Stimulated activated CD4-positive, alpha-beta T cell treated with anti-CD3 and anti-CD28 coated beads, Interleukin-1b, Interleukin-23, amount 100 ng/mL, for 4 hours (primary cell): ENCODE data around the gene ZBTB49.
"Not testable (repeated sequence)": the region's sequence is repeated elsewhere in the genome, so short reads cannot be mapped to it uniquely, and the experiment has no call there.

Source experiments
- DNase-seq, 2 donors: peaks; one replicate each; pipeline ENCODE4 v3.0.0-alpha.2; 2020; ENCODE audit warnings: low read depth in 2 of 2

Gene ZBTB49

GRCh38 chr4:4326166-4326565 lies 36.1 kb downstream of the ZBTB49 start:
- DNase-seq: no peak

GRCh38 chr4:4327652-4328121 lies 37.6 kb downstream of the ZBTB49 start:
- DNase-seq: no peak

GRCh38 chr4:4328206-4328605 lies 38.2 kb downstream of the ZBTB49 start:
- no peak for DNase-seq

- DNase-seq: no peak
These were observed 38.8 kb downstream of the ZBTB49 start for GRCh38 chr4:4328840-4329239.

- no peak for DNase-seq
These were observed 39.4 kb downstream of the ZBTB49 start for GRCh38 chr4:4329496-4329895.

- no peak for DNase-seq
These were observed 40.7 kb downstream of the ZBTB49 start for GRCh38 chr4:4330794-4331193.

GRCh38 chr4:4332529-4332928 lies 42.5 kb downstream of the ZBTB49 start:
- no peak for DNase-seq

GRCh38 chr4:4333265-4333706 lies 43.2 kb downstream of the ZBTB49 start:
- no peak for DNase-seq

GRCh38 chr4:4334798-4335520 lies 44.9 kb downstream of the ZBTB49 start:
- DNase-seq: peak; percentile 55 to 66

- no peak for DNase-seq
These were observed 48.4 kb downstream of the ZBTB49 start for GRCh38 chr4:4338210-4339001.

- no peak for DNase-seq
These were observed 49.5 kb downstream of the ZBTB49 start for GRCh38 chr4:4339504-4340085.

GRCh38 chr4:4341861-4342650 lies 52.0 kb downstream of the ZBTB49 start:
- no peak for DNase-seq

- no peak for DNase-seq
These were observed 53.0 kb downstream of the ZBTB49 start for GRCh38 chr4:4343038-4343437.

GRCh38 chr4:4344915-4345527 lies 55.0 kb downstream of the ZBTB49 start:
- DNase-seq: no peak

- no peak for DNase-seq
These were observed 57.5 kb downstream of the ZBTB49 start for GRCh38 chr4:4347585-4347984.

- not testable (repeated sequence) for DNase-seq
These were observed 58.5 kb downstream of the ZBTB49 start for GRCh38 chr4:4348585-4348984.

GRCh38 chr4:4349867-4350266 lies 59.8 kb downstream of the ZBTB49 start:
- no peak for DNase-seq

- no peak for DNase-seq
These were observed 60.9 kb downstream of the ZBTB49 start for GRCh38 chr4:4350909-4351308.

GRCh38 chr4:4355302-4355701 lies 65.3 kb downstream of the ZBTB49 start:
- DNase-seq: no peak

- DNase-seq: no peak
These were observed 66.3 kb downstream of the ZBTB49 start for GRCh38 chr4:4356106-4357041.
